GM12878 (cell line): ENCODE measurements around the gene STK32B.

Experiments used
- BRCA1 ChIP-seq: IDR thresholded peaks from 2 replicates; pipeline ENCODE4 v1.6.1; 2011; ENCODE audit warnings: low read depth, low read length, improper control_type of control experiment
- CEBPB ChIP-seq, 2 experiments: fragments of 150-350 bp in 1 of 2; IDR thresholded peaks; 2 replicates each; pipeline ENCODE4 v1.6.1; 2012 to 2014; ENCODE audit warnings: low read depth in 2 of 2, low read length in 2 of 2, borderline replicate concordance in 1 of 2, inconsistent platforms in 1 of 2
- CTCF ChIP-seq, 3 experiments: IDR thresholded peaks in 2 of 3; conservative IDR thresholded peaks in 1 of 3; 2 replicates each; pipeline ENCODE4 v1.5.1; 2011; ENCODE audit warnings: low read depth in 3 of 3, low read length in 3 of 3, mild to moderate bottlenecking in 3 of 3, control low read depth in 2 of 3, moderate library complexity in 2 of 3, inconsistent platforms in 1 of 3, mixed read lengths in 1 of 3; ENCODE audit not compliant: control insufficient read depth in 2 of 3, insufficient read depth in 1 of 3; ENCODE audit errors: extremely low read depth in 1 of 3
- EGR1 ChIP-seq, 2 experiments: IDR thresholded peaks; 1 replicate in 1 of 2; 2 replicates in 1 of 2; pipeline ENCODE4 v1.6.1; 2011 to 2012; ENCODE audit warnings: low read depth in 2 of 2, low read length in 2 of 2, borderline replicate concordance in 1 of 2, mild to moderate bottlenecking in 1 of 2, moderate library complexity in 1 of 2
- NFYA ChIP-seq: IDR thresholded peaks from 2 replicates; pipeline ENCODE4 v1.6.1; 2011; ENCODE audit warnings: low read depth, mild to moderate bottlenecking, low read length, improper control_type of control experiment, borderline replicate concordance
- NFYB ChIP-seq: IDR thresholded peaks from 2 replicates; pipeline ENCODE4 v1.6.1; 2011; ENCODE audit warnings: low read depth, mild to moderate bottlenecking, low read length, improper control_type of control experiment, moderate library complexity; ENCODE audit not compliant: insufficient read depth
- POLR2A ChIP-seq: IDR thresholded peaks from 2 replicates; pipeline ENCODE4 v1.6.1; 2011; ENCODE audit warnings: low read depth, mild to moderate bottlenecking, low read length
- SIN3A ChIP-seq: IDR thresholded peaks from 2 replicates; pipeline ENCODE4 v1.6.1; 2012; ENCODE audit warnings: low read depth, low read length, improper control_type of control experiment
- SMC3 ChIP-seq: IDR thresholded peaks from 2 replicates; pipeline ENCODE4 v1.6.1; 2011; ENCODE audit warnings: low read length, improper control_type of control experiment, borderline replicate concordance
- STAT3 ChIP-seq: IDR thresholded peaks from 2 replicates; pipeline ENCODE4 v1.6.1; 2011; ENCODE audit warnings: low read depth, low read length, improper control_type of control experiment
- TAF1 ChIP-seq: IDR thresholded peaks from 2 replicates; pipeline ENCODE4 v1.6.1; 2011; ENCODE audit warnings: mild to moderate bottlenecking, low read depth, low read length, borderline replicate concordance

DNA sequence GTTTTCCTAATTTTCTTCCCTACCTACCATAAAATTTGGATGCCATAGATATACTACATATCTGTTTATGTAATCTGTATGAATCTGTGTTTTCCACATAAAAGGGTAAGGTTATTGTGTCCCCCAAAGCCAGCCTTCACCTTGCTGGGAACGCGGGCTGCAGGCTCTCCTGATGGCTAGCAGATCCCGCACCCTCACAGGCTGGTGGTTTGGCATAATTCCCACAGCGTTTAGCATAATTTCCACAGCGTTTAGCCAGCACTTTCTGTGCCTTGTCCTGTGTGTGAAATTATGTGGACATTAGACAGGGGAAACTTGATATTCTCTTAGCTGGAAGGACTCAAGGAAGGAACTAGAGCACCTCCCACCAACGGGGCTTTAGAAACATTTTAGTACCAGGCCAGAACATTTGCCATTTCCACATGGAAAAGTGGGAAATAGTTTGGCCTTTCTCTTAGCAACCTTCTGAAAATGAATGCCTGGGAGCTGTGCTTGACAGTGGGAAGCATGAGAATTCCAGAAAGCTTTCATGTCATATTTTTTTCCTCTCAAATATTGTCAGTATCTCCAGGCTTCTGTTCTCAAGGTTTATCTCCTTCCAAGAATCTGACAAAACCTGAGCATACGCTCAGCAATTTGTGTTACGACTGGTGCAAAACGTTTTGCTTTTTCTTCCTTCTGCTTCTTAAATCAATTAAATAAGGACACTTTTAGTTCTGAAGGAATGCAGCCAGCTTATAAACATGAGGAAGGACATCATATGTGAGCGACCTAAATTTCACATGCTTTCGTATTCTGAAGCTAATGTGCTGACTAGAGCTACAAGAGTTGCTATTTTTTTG is 67.9 kb downstream of the STK32B start:
- no peak for TF ChIP-seq STAT3
- no peak for TF ChIP-seq TAF1
- TF ChIP-seq POLR2A: no peak
- no peak for TF ChIP-seq NFYA
- no peak for TF ChIP-seq SIN3A
- no peak for TF ChIP-seq CEBPB (IDR thresholded peaks at IDR 0.05; ENCODE audit: borderline replicate concordance in 1 of 2, low read depth in 2 of 2, low read length in 2 of 2)
- no peak for TF ChIP-seq CTCF (IDR thresholded peaks at IDR 0.05 in 2 of 3, conservative IDR thresholded peaks at IDR 0.05 in 1 of 3; ENCODE audit: control insufficient read depth in 2 of 3, extremely low read depth in 1 of 3, insufficient read depth in 1 of 3, low read depth in 3 of 3, low read length in 3 of 3)
- TF ChIP-seq SMC3: no peak
- TF ChIP-seq EGR1 (IDR thresholded peaks at IDR 0.05; ENCODE audit: borderline replicate concordance in 1 of 2, low read depth in 2 of 2, low read length in 2 of 2): no peak
- TF ChIP-seq BRCA1: no peak
- no peak for TF ChIP-seq NFYB
